ENCODE results near the gene LMO1.

The LMO1 gene

DNA sequence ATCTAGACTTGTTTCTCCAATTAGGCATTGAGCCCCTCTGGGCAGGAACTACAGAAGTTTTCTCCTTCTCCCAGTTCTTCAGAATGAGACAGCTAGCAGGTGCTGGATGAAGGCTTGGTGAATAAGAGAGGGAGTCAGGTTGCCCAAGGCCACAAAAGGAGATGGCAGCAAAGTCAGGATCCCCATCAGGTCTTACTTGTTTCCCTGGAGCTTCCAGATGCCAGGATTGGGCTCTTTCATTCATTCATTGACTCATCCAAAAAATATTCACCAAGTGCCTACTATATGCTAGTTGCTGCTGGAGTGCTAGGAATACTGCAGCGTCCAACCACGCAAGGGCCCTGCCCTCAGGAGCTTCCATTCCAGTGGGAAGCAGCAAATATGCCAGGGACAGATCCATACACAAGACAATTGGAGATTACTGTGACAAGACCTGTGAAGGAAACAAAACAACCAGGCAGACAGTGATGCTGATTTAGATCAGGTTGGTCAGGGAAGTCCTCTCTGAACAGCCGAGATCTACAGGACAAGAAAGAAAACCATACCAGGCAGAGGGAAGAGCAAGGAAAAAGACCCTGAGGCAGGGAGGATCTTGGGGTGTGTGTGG, 24.6 kb upstream of the LMO1 start:
- DNase-seq = no peak

DNA sequence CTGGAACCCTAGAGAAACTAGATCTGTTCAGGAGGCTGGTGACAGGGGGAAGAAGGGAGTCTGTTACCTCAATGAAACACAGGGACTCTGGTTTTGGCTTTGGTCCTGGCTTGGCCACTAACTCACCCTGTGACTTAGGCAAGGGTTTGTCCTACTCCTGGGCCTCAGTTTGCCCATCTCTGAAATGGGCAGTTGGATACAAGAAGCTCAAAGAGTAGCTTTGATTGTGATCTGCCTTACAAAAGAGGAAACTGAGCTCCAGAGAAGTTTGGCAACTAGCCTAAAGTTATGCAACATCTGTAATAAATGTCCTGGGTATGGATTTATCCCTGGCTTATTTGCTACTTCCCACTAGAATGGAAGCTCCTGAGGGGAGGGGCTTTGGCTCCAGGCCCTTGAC, 24.0 kb upstream of the LMO1 start:
- DNase-seq = no peak

DNA sequence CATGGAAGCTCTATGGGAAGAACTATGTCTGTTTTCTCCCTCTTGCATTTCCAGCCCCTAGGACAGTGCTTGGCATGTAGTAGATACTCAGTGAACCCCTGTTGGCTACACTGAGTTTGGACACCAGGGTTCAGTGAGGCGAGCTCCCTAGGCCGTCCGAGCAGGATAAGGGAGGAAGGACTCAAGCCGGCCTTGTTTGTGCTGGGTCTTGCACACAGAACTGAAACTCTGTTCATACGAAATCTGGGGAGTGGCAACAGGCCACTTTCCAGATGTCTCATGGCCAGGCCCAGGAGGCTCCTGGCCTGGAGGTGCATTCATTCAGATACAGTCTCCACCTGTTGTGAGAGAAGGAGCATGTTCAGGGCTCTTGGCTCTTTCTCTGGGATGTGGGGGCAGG, 23.6 kb upstream of the LMO1 start:
- DNase-seq = no peak

DNA sequence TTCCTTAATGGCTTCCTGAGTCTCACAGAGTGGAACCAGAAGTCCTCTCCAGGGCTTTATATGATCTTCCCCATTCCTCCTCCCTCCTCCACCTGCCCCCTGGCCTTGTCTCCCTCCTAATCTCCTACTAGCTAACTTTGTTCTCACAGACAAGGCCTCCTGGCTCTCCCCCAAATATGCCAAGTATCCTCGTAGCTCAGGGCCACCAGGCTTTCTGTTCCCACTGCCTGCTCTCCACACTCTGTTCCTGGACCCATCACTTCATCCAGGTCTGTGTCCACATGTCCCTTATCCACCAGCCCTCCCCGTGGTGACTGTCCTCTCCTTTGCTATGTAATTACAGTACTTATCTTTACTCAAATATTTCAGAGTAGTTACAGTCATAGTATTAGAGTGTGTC, 23.2 kb upstream of the LMO1 start:
- no peak for DNase-seq

DNA sequence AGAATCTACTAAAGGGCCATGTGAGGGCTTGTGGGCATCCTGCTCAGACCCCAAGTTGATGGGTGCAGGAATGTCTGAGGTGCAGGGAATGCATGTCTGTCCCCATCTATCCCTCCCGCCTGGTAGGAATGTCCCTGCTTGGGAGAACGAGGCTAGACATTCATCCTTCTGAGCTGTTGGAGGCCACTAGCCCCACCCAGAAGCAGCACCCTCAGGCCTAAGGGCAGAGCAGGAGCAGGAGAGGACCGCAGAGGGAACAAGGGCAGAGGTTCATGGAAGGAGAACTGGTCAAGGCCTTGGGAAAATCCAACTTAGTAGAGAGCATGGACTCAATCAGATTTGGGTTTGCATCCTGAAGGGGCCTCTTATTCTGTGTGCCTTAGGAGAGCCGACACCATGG, 22.1 kb upstream of the LMO1 start:
- DNase-seq = no peak

GRCh38 chr11:8285228-8285627, 21.6 kb upstream of the LMO1 start:
- no peak for DNase-seq

- peak; percentile 74 for DNase-seq
Observed at GRCh38 chr11:8283465-8284230, 20.0 kb upstream of the LMO1 start.

DNA sequence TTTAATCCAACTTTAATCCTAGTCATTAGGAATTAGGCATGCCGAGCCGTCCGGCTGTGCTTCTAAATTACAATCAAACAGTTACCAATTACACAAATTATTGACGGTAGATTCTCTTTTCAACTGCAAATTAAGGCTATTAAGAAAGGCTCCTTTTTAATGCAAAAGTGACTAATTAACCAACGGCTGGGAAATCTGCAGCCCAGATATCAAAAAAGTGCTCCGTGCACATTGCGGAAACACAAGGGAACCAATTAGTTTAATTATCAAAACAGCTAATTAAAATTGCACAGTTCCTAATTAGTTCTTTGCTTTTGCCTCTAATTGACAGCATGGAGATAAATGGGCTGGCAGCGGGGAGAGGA, 19.4 kb upstream of the LMO1 start:
- no peak for DNase-seq

DNA sequence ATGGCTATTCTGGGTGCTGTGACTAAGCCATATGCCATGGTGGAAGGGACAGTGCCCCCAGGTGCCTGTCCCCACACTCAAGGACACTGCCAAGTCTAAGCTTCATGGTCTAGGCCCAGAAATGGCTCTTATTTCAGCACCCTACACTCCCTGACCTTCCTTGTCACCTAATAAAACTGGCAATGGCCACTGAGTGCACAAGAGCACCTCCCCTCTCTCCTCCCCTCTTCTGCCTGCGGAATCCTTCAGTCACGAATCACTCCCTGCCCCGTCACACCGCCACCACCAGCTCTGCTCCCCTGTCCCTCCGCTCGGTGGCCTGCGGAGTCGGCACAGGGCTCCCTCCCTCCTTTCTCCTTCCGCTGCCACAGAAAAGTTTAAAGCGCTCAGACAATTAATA, 19.0 kb upstream of the LMO1 start:
- peak; percentile 45 for DNase-seq

DNA sequence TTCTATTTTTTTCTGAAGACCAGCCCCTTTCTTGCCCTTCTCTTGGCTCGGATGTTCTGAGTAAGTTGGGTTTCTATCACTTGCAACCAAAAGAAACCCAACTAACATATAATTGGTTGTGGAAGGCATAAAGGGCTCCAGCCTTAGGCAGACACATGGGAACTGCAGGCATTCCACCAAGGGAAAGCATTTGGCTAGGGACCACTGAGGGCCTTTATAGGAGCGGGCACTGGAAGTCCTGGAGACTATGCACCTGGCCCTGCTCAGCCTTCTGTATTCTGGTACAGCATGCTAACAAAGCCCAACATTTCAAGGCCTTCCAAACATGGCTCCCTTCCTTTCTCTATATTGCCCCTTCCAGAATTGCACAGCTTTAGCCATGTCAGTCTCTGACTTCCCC, 17.6 kb upstream of the LMO1 start:
- no peak for DNase-seq

DNA sequence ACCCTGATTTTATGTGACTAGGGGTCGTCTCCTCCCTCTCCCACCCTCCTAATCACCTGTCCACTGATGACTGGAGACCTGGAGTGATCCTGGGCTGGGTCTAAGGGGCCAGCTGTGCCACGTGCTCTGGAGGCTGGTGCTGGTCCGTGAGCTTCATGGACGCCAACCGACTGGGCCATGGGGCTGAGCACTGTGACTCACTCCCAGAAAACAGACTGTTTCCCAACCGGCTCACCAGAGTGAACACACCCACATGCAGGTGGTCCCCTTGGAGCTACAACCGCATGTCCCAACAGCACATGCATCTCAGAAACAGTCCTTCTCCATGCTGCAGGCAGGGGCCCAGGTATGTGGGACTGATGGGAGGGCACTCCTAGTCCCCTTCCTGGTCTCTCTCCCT, 14.0 kb upstream of the LMO1 start:
- DNase-seq = no peak

DNA sequence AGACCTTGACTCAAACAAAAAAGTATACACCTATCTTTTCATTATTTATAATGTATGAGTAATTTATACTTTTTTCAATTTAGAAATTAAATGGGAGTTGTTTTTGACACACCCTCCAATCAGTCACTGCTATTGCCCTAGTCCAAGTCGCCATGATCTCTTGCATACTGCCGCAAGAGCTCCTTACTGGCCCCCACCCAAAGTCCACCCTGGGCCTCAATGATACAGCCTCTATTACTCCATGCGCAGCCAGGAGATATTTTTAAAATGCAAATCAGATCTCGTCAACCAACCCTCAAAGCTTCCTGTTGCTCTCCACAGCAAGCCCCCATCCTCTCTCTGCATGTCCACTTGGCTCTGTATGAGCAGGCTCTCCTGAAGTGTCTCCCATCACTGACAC, 12.8 kb upstream of the LMO1 start:
- DNase-seq = no peak

DNA sequence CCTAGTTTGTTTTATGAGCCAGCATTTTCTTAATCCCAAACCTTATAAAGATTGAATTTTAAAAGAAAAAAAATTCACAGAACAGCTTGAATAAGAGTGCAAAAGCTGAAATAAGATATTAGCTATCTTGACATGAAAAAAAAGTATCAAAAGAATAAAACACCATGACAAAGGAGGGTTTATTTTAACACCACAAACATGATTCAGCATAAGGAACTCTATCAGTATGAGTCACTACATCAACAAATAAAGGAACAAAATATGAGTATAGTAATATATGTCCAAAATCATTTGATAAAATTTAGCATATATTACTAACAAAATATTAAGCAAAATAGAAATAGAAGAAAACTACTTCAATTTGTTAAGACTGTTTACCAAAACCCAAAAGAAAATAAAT, 9.6 kb upstream of the LMO1 start:
- no peak for DNase-seq

DNA sequence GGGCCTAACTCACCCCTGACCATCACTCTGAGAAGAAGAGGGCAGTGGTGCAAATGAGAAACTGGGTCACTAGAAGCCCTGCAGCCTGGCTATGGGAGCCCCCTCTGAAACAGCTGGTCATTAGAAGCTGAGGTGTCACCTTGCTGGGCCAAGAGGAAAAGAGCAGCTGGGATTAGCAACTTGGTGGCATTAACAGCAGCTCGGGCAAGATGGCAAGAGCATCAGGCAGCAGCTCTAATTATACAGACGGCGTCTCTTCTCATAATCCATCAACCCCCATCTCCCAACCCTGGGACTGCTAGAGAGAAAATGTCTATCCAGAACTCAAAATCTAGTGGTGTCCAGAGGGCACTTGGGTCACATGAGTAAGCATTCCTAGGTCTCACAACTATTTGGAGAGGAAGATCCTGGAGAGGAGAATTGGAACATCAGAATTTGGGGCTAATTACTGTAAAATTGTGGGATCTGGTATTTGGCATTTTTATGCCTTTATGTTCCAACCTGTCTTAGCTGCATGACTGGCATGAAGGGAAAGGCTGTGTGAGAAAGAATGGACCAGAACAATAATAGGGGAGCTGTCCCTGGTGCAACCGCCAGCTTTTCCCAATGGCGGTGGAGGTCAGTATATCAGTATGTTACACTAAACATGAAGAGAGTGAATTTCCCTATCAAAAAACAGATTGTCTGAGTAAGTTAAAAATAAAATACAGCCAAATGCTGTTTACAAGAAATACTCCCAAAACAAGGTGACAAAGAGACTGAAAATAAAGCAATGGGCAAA, 7.6 kb upstream of the LMO1 start:
- no peak for DNase-seq

DNA sequence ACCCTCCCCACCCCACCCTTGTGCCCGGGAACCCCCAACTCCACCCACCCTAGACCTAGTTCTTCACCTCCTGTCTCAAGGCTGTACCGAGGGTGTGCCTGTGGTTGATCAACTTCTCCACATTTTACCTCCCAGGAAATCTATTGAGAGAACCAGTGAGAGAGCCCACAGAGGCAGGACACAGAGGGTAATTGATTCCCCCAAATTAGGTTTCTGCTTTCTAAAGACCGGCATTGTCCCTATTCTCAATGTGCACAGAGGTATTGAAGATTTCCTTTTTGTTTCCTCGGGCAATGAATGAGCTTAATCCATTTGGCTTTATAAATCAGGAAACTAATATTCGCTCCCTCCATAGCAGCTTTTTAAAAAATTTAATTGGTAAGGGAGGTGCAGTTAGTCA, 6.0 kb upstream of the LMO1 start:
- DNase-seq = no peak

- no peak for DNase-seq
Observed at GRCh38 chr11:8268530-8269400, 5.1 kb upstream of the LMO1 start.

DNA sequence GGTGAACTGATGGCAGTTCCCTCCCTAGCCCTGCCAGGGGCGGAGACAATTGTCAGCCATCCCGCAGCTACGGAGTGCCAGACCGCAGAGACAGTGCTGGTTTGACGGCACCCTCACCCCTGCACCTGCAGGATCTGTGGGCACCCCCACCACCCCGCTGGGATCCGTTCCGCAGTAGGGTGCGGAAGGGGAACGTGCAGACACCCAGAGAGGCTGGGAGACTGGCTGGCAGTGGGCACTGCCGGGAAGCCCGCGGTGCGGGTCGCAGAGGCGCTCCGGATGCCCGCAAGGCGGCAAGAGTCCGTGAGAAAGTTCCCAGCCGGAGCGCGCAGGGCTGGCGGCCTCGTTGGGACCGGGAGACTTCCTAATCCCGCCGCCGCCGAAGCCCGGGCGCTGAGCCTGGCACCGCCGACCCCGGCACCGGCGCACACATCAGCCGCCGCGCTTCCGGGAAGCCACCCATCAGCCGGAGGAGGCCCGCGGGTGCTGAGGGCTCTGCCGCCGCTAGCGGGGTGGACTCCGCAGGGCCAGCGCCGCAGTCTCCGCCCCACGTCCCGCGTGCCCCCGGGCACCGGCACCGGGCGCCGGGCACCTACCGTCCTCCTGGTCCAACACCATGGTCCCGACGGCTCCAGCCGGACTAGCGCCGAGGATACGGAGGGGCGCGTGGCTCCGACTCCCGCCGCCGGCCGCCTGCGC, 4.3 kb upstream of the LMO1 start:
- DNase-seq = peak; percentile 16

DNA sequence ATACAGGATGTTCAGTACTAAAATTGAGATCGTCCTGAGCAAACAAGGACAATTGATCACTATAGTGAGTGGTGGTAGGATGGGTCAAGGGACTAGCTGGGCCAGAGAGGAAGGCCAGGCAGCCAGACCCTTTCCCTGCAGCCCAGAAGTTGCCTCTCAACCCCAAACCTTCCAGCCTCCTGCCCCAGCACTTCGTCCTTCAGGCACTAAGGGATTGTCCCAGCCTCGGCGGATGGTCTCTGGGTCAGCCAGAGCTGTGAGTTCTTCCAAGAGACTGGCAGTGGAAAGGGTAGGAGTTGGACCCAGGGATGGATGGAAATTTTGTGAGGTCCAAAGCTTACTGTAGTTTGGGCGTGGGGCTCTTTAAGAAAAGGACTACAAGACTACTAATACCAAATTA, 3.6 kb upstream of the LMO1 start:
- no peak for DNase-seq

DNA sequence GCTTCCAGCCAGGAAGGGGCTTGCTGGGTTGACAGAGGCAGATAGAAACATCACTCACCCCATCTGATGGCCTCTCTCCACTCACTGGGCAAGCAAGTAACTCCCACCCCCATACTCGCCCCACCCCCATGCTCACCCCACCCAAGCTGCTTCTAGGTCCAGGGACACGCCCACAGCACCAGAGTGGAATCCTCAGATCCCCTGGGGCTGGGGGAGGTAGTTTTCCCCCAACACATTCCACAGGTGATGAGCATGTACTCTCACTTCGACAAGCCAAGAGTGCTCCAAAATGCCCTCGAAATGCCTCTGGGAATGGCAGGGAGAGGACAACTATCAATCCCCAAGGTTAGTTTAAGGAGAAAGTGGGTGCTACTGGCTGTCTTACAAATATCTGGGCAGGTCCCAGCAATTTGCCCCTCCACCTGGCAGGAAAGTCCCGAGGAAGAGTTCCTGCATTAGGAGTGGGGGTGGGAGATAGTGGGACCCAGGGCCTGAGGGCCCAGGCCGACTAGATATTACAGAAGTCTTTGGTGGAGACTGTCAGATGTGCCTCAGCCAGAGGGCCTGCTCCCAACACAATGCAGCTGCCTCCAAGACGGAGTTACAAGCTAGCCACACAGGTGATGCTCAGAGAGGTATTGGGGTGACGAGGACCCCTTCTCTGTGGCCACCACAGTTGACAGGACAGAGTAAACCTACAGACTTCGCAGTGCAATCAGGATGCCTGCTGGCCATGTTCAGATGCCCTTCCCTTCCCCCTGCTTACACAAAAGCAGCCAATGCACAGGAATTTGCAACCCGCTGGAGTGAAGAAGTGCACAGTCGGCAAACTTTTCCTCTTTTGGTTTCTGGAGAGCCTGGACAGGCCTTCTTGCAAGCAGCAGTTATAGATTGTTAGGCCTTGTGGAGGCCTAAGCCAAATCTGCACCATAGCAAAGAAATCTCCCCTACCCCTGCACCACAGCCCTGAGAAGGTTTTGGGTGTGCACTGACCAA, 2.9 kb upstream of the LMO1 start:
- no peak for DNase-seq

DNA sequence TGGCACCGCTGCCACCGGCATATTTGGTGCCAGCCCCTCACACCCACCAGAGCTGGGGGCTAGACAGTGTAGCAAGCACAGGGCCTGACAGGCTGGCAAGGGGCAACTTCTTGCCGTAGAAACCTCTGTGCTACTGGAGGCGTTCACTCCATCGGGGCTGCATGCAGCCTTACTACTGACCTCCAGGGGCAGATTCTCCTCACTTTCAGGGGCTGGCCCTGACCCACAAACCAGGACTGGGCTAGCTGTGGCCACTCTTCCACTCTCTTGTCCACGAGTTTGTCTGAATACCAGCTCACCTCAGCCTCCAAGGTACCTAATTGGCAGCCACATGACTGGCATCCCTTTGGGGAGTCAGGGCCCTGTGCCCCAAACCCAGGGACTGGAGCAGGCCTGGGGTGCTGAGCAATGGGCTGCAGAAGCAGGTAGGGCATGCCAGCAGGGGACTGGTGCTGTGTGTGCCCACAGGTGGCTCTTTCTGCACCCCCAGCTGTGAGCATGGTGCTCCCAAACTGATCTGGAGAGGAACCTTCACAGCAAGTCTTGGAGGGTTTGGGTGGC, 2.1 kb upstream of the LMO1 start:
- no peak for DNase-seq

Data from NCI-H510A treated with DMSO at 0.1 percent for 48 hours (cell line).